GM18867 (cell line): ENCODE measurements around the gene KCNB1.

Source experiments
- ATAC-seq: cut with Tn5 transposase; IDR thresholded peaks from one replicate; pipeline ENCODE4 v1.9.1; 2021; ENCODE audit warnings: mild to moderate bottlenecking, moderate library complexity; ENCODE audit not compliant: unreplicated experiment

Gene KCNB1

DNA sequence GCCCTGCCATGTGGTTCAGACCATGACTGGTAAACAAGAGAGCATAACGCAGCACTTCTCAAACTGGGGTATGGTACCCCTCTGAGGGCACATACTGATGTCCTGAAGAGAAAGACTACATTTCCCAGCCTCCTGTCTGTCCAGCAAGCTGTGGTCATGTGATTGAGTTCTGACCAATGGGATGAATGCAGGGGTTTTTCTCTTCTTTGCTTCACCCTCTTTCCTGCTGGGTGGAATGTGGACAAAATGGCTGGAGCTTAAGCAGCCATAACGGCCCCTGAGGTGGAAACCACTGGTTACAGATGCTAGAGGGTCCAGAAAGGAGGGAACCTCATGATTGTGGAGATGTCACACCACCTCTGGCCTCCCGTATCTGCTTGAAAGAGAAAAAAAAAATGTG is 19.4 kb upstream of the KCNB1 start:
- ATAC-seq: no peak

DNA sequence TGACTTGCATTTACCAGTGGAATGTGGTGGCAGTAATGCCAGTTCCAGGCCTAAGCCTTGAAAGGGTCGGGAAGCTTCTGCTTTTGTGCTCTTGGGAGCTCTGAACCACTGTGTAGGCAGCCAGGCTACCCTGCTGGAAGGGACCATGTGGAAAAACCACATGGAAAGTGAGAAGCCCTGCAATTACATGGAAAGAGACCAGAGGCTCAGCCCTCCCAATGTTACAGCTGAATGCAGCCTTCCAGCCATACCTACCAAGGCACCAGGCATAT is 14.9 kb upstream of the KCNB1 start:
- ATAC-seq: no peak

DNA sequence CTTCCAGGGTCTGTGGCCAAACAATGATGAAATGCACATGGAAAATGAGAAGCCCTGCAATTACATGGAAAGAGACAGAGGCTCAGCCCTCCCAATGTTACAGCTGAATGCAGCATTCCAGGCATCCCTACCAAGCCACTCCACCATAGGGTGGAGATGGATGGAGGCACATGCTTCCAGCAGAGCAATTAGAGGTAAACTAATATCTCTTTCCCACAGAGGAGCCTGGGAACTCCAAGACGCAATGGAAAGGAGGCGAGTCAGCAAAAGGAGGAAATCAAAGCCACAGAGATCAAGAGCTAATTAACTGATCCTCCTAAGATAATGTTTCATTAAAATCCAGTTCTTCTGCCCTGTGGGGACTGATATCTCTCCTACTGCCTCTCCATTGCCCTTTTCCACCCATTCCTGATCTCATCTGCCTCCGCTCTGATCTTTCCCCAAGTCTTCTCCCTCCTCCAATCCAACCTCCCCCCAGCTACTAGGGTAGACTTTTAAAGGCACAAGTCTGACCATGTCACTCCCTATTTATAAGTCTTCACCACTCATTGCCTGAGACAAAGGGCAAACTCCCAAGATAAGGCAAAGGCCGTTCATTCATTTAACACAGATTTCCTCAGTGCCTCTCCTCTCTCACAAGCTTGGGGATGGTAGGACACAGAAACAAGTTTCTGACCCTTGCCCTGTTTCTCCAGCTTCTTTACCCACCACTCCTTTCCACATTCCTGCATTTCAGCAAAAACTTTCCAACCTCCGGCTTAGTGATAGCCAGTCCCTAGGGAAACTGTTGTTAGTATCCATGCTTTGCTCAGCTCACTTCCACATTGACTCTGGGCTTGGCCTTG is 14.3 kb upstream of the KCNB1 start:
- ATAC-seq: no peak

DNA sequence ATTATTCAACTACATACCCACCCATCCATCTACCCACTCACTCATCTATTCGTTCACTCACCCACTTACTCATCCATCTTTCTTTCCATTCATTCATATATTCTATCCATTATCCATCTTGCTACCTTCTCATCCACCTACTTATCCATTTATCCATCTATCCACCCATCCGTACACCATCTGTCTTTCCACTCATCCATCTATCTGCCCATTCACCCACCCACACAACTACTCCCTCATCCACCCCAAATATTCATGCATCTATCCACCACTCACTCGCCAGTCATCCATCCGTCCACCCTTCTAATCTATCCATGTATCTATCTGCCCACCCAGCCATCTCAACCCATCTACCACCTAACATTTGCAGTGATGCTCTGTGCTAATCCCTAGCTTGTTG is 13.6 kb upstream of the KCNB1 start:
- no peak for ATAC-seq

DNA sequence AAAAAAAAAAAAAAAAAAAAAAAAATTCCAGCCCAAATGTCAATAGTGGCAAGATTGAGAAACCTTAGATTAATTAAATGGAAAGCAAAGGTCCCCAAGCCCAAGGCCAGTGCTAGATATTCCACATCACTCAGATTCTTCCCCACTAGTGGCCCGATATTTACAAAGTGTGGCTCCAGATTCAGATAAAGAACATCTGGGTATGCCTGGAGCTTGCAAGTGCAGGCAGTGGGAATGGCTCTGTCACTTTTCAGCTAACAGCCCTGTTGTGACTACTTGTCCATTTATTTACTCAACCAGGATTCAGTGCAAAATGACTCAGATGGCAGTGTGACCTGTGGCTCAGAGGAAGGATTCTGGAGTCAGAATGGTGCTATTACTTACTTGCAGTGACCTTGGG is 8.2 kb upstream of the KCNB1 start:
- no peak for ATAC-seq

DNA sequence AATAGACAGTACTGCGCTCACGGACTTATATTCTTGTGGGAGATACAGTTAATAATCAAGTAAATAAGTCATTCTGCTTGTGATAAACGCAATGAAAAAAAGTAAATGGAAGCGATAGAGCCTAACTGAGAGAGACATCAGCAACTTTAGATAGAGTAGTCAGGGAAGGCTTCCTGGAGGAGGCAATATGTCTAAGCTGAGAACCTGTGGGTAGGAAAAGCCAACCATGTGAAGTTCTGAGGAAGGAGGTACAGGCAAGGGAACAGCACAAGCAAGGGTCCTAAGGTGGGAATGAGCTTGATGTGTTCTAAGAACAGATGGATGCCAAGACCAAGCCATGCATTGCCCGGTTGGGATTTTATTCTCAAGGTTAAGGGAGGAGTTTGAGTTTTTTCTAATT is 7.2 kb upstream of the KCNB1 start:
- no peak for ATAC-seq

DNA sequence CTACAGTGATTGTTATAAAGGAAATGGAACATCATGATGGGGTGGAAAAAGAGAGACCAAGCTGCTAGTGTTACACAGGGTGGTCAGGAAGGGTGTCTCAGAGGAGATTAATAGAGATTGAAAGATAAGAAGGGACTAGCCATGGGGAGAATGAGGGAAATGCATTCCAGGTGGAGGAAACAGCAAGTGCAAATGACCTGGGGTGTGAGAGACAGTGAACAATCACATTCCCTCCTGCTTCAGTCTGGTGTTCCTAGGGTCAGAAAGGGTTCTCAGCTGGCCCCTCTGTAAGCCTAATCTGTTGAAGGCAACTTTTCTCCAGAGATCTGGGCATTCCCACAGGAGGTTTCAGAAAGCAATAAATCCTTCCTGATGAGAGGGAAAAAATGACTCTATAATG is 3.6 kb upstream of the KCNB1 start:
- ATAC-seq: no peak

DNA sequence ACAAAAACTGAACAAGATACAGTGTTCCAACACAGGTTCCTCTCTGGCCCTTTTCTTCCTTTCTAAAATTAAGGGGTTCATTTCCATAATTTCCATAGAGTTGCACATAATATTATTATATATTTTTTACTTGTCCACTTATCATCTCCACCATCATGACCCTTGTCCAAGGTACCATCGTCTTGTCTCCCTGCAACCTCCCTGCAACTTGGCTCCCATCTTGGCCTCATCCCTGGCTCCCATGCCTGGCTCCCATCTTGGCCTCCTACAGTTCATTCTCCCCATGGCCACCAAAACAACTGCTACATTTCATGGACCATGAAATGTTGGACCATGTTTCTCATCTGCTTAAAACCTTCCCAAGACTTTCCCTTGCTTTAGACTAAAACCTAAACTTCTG is 3.1 kb upstream of the KCNB1 start:
- ATAC-seq: no peak

DNA sequence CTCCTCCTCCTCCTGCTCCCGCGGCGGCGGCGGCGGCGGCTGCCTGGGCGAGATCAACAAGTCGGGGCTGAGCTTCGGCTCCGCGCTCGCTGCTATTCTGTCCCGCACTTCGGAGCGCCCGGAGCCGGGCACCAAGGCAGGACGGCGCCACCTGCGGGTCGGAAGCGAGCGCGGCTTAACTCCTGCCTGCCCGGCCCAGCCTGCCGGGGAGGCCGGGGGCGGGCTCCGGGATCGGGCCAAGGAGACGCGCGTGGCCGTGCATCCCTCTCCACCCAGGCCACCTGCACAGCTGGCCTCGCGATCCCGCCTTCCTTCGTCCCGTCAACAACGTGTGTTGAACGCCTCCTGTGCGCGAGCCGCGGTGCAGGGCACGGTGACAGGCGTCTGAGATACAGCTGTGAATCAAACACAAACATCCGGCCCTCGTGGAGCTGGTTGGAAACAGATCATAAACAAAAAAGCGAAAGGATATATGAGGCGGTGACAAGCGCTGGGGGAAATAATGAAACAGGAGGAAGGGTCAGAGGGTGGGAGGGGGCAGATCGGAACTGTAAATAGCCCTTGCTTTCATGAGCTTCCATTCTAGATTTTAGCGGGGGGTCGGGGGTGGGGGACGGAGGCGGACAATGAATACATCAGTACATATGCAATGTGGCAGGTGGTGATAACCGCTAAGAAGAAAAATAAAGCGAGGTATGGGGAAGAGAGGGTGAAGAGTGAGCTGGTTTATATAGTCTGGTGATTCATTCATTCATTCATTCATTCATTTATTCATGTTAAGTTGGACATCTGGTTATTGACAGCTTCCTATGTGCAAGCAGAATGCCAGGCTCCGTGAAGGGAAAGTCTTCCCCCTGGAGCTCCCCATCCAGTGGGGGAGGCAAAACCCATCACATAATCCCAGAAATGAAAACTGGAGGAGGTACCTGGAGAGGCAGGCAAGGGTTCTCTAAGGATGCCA is 2.0 kb upstream of the KCNB1 start:
- peak; percentile 47 for ATAC-seq

DNA sequence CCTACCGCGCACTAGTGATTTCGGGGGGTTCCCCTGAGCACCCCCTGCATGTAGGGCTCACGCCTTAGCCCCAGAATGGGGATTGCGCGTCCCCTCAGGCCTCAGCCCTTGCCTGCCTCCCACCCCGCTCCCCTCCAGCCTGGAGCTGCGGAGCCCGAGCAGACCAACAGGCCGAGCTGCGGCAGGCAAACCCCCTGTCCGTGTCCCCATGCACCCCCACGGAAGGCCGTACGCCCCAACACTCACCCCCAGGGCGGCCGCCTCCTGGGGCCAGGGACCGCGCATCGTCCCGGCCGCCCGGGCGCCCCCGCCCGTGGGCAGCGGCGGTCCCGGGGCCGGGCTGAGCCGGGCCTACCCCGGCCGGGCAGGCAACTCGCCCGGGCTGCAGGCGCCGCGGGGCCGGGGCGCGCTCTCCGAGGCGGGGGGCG is 1.2 kb upstream of the KCNB1 start:
- ATAC-seq: no peak

DNA sequence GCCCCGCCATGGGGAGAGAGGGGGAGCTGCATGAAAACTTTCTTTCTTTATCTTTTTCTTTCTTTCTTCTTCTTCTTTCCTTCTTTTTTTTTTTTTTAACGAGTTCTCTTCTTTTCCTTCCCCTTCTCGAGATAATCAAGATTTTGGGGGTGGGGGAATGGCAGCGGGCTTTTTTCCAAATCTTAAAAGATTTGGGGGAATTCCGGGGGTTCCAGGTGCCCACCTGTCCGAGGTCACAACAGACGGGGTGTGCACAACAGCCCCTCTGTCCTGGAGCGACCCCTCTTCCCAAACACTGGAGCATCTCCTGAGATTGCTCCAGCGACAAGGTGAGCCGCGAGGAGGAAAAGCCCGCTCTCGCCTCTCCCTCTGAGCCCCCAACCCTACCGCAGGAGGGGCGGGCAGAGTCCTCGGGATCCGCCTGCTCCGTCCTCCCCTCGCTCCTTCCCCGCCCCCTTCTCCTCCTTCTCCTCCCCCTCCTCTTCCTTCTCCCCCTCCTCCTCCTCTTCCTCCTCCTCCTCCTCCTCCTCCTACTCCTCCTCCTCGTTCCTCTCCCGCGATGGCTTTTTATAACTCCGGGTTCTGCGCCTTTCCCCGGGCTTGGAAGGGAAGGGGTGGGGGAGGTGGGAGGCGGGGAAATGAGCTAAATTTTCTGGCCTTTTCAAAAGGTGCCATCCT is 689 bp upstream of the KCNB1 start:
- no peak for ATAC-seq

DNA sequence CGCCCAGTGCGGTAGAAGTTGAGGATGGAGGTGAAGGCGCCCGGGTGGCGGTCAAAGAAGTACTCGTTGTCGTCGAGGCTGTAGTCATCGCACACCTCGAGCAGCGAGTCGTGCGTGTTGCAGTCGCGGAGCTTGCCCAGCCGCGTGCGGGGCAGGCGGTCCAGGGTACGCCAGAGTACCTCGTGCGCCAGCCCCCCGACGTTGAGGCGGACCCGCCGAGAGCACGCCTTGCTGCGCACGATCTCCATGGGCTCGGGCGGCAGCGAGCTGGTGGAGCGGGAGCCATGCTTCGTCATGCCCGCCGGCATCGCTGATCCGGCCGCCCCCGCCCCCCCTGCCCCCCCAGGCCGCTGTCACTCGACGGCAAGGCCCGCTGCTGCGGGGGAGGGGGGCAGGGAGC is 295 bp downstream of the KCNB1 start:
- no peak for ATAC-seq

DNA sequence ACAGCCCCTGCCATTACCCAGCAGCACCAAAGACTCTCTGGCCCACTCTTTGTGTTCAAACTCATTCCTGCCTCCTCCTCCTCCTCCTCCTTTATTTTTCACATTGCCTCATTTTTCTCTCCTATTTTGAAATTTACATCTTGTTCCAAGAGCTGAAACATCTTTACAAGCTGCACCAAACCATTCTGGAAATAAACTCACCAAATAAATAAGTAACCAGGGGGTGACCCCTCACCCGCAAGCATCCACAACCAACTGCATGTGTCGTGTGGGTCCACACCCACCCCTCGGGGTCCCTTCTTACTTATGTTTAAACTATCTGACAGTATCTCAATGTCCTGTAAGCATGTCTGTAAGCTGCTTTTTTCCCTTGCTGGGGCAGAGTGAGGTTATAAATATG is 1.4 kb downstream of the KCNB1 start:
- no peak for ATAC-seq

DNA sequence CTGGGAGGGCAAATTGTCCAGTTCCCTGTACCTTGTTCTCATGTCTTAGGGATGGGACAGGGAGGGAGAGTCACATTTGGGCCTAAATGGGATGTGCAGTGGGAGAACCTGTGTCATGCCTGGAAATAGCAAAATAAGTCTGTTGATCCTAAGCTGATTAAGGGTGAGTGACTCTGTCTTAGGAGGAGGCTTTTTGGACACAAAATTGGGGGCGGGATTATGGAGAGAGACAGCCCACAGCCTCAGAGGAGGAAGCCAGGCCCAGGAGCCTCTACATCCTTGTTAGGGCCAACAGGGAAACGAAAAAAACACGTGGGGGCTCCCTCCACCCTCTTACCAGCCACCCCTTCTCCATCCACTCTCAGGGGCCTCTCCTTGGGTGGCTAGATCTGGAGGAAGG is 2.2 kb downstream of the KCNB1 start:
- ATAC-seq: no peak

DNA sequence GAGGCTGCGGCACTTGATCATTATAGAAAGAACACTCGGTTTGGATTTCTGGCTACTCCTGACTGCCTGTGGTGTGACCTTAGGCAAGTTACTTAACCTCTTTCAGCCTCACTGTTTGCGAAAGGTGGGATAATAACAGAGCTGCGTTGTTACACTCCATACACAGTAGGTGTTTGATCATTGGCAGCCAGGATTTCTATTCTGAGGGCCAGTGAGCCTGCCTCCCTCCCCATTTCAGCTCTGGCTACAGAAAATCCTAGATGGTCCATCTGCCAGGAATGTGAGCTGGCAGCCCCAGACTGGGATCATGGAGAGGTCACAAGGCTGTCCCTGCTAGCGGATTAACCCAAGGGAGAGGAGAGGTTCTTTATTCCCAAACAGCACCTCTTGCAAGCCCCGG is 2.7 kb downstream of the KCNB1 start:
- ATAC-seq: no peak

DNA sequence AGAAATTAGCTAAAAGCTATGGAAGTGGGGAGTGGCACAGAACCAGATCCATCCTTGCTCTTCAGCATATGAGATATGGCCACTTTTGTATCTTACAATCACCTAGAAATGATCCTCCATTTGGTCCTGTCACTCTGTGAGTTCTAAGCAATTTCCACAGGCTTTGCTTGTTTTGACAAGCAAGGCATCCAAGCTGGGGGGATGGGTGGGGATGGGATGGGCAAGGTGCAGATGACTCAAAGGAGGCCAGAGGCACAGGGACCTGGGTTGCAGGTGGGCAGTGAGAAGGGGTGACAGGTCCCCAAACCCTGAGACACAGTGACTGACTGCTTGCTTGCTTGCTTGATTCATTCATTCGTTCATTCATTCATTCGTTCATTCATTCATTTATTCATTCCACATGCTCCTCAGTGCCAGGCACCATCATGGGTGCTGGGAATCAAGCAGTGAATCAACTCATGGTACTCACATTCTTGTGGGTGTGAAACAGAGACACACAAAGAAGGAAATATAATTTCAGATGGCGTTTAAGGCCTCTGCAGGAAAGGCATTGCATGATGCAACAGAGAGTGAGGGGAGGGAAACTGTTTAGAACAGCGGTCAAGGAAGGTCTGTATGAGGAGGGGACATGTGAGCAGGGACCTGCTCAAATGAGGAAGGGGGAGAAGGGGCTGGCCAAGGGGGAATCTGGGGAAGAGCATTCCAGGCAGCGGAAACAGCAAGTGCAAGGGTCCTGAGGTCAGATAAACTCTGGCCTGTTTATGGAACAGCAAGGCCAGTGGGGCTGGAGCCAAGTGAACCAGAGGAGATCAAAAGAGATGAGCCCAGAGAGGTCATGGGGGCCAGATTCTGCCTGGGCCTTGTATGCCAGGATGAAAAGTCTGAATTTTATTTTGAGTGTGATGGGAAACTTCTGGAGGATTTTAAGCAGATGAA is 3.4 kb downstream of the KCNB1 start:
- no peak for ATAC-seq

DNA sequence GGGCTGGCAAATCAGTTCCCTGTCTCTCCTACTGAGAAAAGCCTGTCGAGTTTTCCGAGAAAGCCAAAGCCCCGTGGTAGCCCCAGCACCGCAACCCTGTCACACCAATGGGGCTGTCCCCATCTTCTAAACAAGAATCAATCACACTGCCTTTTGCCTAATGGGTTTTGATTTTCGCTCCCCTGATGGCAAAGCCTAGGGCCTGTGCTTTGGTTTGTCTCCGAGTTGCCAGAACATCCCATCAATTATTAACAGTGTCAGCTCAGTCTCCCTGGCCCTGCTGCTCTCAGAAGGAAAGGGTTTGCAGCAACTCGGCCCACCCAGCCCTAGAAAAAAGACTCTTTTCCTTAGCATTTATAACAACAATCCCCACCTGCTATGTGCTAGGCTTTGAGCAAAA is 4.2 kb downstream of the KCNB1 start:
- ATAC-seq: no peak

DNA sequence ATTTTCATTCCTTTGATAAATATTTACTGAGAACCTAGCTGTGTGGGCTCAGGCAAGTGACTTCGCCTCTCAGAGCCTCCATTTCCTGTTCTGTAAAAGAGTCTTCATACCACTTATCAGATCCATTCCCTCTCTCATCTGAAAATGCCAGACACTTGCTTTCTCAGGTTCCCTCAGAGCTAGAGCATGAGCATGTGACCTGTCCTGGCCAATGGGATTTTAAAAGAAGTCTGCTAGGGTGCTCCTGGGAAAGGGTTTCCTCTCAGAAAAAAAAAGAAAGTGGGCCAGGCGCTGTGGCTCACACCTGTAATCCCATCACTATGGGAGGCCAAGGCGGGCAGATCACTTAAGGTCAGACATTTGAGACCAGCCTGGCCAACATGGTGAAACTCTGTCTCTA is 5.3 kb downstream of the KCNB1 start:
- no peak for ATAC-seq

DNA sequence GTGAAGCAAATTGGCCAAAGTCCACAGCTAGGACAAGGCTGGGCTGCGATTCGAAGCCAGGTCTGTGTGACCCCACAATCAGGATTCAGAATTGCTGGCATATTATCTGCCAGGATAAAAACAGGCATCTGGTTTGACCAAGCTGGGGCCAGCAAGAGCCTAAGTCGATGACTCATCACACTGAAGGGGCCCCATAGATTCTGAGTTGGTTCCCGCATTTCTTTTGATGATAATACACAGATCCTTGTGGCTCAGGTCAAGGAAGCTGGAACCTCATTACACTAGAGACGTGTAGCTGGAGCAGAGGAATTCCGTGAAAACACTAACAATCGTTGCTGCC is 6.5 kb downstream of the KCNB1 start:
- ATAC-seq: no peak

DNA sequence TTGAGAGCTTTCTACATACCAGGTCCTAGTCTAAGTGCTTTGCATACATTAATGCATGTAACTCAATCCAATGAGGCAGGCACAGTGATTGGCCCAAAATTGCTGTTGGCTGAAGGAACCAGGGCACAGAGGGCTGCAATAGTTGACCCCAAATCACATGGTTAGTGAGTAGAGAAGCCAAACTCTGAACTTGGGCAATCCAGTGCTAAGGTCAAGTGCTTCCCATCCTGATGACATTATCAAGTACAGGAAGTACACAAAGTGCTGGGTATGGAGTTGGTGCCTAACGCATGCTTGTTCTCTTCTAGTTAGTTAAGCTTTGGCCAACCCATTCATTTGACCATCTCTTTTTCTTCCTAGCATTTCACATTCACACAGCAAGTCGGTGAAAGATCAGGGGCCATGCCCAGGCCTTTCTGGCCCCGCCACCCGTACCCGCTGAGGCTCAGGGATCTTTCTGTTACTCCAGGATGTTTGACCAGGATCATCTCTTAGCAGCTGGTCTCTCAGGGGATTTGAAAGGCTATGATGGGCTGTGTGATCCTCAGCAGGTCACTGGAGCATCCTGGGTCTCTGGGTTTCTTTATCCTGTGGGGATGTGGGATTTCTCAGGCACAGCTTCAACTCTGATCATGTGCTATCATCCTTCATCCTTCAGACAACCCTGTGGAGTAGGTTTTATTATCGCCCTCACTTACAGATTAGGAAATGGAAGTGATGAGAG is 7.0 kb downstream of the KCNB1 start:
- ATAC-seq: no peak
